HPDE6-E6E7 (cell line): ENCODE measurements around the gene C1QL1.

Experiments used
- DNase-seq: peaks from one replicate; pipeline ENCODE4 v3.0.0; 2011; ENCODE audit warnings: missing footprints; ENCODE audit errors: extremely low spot score

Gene C1QL1

DNA sequence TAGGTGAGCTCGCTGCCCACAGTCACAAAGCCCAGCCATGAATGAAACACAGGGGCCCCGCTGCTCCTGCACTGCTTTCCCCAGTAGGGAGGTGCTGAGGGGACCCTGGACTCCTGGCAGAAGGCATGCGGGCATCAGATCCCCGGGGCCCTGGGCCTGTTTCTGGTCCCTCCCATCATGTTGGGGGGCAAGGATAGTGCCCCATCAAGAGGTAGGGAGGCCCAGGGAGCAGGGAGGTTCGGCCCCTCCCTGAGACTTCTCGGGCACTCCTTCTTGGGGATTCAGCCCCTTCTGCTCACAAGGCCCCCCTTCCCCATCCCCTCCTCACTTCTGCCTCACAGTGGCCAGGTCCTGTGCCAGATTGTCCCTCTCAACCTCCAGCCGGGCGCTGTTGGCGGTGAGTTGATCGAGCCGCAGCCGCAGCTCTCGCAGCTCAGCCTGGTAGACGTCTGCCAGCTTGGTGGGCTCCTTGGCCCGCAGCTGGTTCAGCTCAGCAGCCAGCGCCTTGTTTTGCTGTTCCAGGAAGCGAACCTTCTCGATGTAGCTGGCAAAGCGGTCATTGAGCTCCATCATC is 53.3 kb downstream of the C1QL1 start:
- no peak for DNase-seq

DNA sequence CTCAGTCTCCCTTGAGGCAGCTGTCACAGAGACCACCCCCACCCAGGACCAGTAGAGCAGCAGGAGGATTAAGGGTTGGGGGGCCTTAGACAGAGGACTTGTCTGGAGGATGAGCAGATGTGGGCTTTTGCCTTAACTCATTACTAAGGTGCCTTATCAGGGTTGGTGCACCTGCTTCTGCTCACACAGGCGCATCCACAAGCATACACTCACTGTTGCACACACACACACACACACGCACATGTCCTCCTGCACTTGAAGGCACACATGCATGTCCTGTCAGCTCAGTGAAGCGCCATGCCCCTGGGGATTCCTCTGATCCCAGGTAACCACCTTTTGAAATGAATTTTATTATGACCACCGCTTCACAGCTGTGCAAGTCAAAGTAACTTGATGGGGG is 54.0 kb downstream of the C1QL1 start:
- no peak for DNase-seq

DNA sequence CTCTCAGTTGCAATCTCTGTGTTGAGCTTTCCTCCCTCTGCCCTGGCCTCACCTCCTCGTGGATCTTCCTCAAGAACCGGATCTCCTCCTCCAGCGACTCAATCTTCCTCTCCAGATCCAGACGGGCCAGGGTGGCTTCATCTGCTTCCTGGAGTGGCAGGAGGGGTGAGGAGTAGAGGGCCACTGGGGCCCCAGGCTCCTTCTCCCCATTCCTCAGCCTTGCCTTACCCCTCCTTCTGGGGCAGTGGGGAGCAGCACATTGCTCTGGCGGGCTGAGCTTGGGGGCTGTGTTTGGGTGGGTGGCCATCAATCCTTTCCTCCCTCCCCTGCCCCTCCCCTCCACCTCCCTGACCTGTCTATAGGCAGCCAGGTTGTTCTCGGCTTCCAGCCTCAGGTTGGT is 54.4 kb downstream of the C1QL1 start:
- no peak for DNase-seq

DNA sequence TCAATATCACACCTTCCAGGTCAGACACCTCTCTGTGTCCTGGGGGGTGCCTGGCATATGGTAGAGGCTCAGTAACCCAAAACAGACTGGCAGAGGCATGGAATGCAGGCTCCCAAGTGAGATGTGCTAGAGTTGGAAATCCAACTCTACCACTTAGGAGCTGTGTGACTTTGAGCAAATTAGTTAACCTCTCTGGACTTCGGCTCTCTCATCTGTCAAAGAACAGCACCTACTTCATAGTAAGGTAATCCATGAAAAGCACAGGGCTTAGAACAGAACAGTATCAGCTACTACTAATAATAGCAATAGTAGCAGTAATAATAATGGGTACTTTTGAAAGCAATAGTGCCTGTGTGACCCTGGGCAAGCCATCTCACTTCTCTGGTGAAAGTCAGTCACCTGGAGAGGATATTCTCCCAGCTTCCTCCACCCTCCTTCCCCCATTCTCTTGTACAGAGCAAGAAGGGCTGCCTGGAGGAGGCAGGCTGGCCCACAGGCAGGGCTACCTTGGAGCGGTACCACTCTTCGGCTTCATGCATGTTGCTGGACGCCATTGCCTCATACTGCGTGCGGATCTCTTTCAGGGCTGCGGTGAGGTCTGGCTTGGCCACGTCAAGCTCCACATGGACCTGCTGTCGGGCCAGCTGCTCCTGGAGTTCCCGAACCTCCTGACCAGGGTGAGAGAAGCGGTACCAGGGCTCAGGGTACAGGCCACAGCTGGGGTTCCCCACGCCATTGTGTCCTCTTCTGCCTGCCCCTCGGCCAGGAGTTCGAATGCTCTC is 55.1 kb downstream of the C1QL1 start:
- no peak for DNase-seq

DNA sequence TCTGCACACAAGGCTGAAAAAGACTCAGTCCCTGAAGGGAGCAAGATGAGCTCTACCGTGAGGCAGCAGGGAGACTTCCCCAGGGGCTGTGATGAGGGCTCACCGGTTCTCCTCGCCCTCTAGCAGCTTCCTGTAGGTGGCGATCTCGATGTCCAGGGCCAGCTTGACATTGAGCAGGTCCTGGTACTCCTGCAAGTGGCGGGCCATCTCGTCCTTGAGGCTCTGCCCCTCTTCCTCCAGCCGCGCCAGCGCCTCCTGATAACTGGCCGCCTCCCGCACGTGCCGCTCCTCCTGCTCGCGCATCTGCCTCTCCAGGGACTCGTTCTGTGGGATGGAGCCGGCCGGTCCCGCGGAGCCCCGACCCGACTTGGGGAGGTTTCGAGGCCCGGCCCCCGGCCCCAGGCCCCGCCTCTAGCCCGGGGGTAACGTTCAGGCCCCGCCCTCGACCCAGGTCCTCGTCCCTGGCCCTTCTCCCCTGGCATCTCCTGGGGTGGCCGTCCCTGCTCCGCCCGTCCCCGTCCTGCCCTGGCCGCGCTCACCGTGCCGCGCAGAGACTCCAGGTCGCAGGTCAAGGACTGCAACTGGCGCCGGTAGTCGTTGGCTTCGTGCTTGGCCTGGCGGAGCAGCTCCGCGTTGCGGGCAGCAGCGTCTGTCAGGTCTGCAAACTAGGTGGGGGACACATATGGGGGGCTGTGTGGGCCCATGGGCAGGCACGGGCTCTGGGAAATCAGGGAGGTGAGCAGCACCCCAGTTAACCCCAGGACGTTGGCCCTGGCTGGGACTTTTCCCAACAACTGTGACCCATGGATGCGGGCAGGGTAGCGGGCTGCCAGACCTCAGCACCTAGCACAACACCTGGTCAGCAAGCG is 56.7 kb downstream of the C1QL1 start:
- no peak for DNase-seq

DNA sequence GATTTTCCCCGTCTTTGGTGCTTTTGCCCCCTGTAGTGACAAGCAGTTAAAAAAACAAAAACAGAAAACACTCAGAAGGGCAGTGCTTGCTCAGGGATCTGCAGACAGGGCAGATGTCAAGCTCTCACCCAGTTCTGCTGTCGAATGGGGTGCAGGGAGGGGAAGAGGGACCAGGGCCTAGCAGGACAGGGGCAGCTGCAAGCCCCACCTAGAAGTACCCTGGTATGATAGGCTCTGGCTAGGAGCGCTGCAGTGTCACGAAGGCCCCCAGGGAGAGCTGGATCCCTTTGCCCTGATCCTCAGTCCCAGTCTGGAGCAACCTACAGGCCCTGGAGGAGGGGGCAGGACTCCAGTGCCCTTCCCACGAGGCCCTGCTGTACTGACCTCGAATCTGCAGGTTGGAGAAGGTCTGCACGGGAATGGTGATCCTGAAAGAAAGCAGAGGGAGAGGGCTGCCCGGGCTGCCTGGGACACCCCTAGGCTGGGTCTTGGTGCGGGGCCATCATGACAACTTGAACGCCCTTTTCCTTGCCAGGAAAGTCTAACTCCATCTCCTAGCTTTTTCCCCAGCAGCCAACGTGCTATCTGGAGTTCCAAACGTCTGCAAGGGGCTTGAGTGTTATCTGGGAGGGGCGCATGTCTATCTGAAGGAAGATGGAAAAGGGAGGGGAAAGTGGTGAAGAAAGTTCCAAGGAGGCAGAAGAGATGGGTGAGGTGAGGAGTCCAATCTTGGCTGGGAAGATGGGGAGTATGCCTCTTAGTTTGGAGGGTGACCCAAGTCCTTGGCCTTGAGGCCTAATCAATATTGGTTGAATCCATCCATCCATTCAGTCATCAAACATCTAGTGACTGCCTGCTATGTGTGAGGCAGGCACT is 57.6 kb downstream of the C1QL1 start:
- DNase-seq: no peak
